Umbilical cord (tissue), 2 donors: Measurements from ENCODE around the gene NKX2-3. TPM values are rescaled to one million over a fixed set of nuclear protein-coding genes. Genes with fewer than 3 reads are reported as not detected.

ENCODE experiments used
- DNase-seq: peaks from one replicate; pipeline ENCODE4 v3.0.0-alpha.2; 2015; ENCODE audit warnings: low spot score
- total RNA-seq: library from RNA; depleted of rRNA; stranded (reverse); fragments of >200 nt; gene quantifications from one replicate; pipeline ENCODE4 v1.2.3, GENCODE V29; 2014; ENCODE audit warnings: low replicate concordance; ENCODE audit not compliant: insufficient read depth

NKX2-3 gene
- not detected for total RNA-seq

- DNase-seq, result peak; percentile 85
These were observed at the start of gene NKX2-3 for GRCh38 chr10:99532687-99533495. Gene NKX2-3, plus strand, starts transcription at chr10:99532942. Its CDS starts 190 bp downstream, at chr10:99533132.

- no peak for DNase-seq
These were observed 47.8 kb upstream of the NKX2-3 start for GRCh38 chr10:99484626-99485581.

GRCh38 chr10:99487125-99487807 lies 45.5 kb upstream of the NKX2-3 start:
- no peak for DNase-seq

- no peak for DNase-seq
These were observed 43.5 kb upstream of the NKX2-3 start for GRCh38 chr10:99489271-99489670.

- DNase-seq, result no peak
These were observed 35.3 kb upstream of the NKX2-3 start for GRCh38 chr10:99497343-99498025.

- DNase-seq, result no peak
These were observed 26.3 kb upstream of the NKX2-3 start for GRCh38 chr10:99506416-99506815.

- no peak for DNase-seq
These were observed 25.5 kb upstream of the NKX2-3 start for GRCh38 chr10:99507265-99507664.

GRCh38 chr10:99513061-99513460 lies 19.7 kb upstream of the NKX2-3 start:
- DNase-seq, result no peak

- no peak for DNase-seq
These were observed 13.1 kb upstream of the NKX2-3 start for GRCh38 chr10:99519690-99520039.

GRCh38 chr10:99520040-99520846 lies 12.5 kb upstream of the NKX2-3 start:
- DNase-seq, result peak; percentile 46

GRCh38 chr10:99520847-99521764 lies 11.6 kb upstream of the NKX2-3 start:
- no peak for DNase-seq

GRCh38 chr10:99521765-99522469 lies 10.8 kb upstream of the NKX2-3 start:
- no peak for DNase-seq

- no peak for DNase-seq
These were observed 10.1 kb upstream of the NKX2-3 start for GRCh38 chr10:99522470-99523250.

GRCh38 chr10:99523251-99523773 lies 9.4 kb upstream of the NKX2-3 start:
- no peak for DNase-seq

- DNase-seq, result no peak
These were observed 8.6 kb upstream of the NKX2-3 start for GRCh38 chr10:99524050-99524666.

- DNase-seq, result no peak
These were observed 7.9 kb upstream of the NKX2-3 start for GRCh38 chr10:99524736-99525380.

- no peak for DNase-seq
These were observed 6.8 kb upstream of the NKX2-3 start for GRCh38 chr10:99525897-99526296.
